PC-9 (cell line): ENCODE results near the gene EDDM13.

Experiments
- EZH2 ChIP-seq: fragments of 200-600 bp; sonication (generic); IDR thresholded peaks from 2 replicates; pipeline ENCODE4 v1.8.0; 2017; ENCODE audit warnings: antibody characterized with exemption, low read depth
- TF ChIP-seq, protein P1 (sequence below): fragments of 200-600 bp; sonication (generic); conservative IDR thresholded peaks from 2 replicates; pipeline ENCODE4 v1.6.1; 2017; ENCODE audit warnings: mixed run types, antibody characterized with exemption, mild to moderate bottlenecking, moderate library complexity

DNA sequence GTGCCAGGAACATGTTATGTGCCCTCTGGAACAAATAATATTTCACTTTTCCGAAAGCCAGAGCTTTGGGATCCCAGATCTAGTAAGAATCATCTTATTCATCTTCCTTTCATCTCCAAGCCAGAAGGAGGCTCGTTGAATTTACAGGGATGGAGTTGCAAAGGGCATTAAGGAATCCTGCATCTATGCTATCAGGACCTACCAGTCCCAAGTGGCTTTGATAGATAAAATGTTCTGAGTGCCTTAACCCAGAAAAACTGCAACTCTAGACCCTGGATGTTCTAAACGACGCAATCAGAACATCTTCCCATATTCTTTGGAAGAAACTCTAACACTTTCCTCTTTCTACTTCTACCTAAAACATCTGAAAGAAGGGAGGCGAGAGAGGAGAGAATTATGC, 9.2 kb upstream of the EDDM13 start:
- no peak for TF ChIP-seq EZH2
- TF ChIP-seq, protein P1, sequence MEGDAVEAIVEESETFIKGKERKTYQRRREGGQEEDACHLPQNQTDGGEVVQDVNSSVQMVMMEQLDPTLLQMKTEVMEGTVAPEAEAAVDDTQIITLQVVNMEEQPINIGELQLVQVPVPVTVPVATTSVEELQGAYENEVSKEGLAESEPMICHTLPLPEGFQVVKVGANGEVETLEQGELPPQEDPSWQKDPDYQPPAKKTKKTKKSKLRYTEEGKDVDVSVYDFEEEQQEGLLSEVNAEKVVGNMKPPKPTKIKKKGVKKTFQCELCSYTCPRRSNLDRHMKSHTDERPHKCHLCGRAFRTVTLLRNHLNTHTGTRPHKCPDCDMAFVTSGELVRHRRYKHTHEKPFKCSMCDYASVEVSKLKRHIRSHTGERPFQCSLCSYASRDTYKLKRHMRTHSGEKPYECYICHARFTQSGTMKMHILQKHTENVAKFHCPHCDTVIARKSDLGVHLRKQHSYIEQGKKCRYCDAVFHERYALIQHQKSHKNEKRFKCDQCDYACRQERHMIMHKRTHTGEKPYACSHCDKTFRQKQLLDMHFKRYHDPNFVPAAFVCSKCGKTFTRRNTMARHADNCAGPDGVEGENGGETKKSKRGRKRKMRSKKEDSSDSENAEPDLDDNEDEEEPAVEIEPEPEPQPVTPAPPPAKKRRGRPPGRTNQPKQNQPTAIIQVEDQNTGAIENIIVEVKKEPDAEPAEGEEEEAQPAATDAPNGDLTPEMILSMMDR: no peak
